ENCODE data around the gene FRMD3.
A peak's percentile ranks its signal among the peaks of the same experiment; 100 is the strongest.

- TF ChIP-seq CTCF (IDR thresholded peaks at IDR 0.05) (peak; percentile 71 to 83 (median 76)), POLR2A (IDR thresholded peaks at IDR 0.05) (no peak)
These were observed 203.9 kb downstream of the FRMD3 start for GRCh38 chr9:83334320-83334719.
